ENCODE results near the gene B4GALNT3.

B4GALNT3 gene

DNA sequence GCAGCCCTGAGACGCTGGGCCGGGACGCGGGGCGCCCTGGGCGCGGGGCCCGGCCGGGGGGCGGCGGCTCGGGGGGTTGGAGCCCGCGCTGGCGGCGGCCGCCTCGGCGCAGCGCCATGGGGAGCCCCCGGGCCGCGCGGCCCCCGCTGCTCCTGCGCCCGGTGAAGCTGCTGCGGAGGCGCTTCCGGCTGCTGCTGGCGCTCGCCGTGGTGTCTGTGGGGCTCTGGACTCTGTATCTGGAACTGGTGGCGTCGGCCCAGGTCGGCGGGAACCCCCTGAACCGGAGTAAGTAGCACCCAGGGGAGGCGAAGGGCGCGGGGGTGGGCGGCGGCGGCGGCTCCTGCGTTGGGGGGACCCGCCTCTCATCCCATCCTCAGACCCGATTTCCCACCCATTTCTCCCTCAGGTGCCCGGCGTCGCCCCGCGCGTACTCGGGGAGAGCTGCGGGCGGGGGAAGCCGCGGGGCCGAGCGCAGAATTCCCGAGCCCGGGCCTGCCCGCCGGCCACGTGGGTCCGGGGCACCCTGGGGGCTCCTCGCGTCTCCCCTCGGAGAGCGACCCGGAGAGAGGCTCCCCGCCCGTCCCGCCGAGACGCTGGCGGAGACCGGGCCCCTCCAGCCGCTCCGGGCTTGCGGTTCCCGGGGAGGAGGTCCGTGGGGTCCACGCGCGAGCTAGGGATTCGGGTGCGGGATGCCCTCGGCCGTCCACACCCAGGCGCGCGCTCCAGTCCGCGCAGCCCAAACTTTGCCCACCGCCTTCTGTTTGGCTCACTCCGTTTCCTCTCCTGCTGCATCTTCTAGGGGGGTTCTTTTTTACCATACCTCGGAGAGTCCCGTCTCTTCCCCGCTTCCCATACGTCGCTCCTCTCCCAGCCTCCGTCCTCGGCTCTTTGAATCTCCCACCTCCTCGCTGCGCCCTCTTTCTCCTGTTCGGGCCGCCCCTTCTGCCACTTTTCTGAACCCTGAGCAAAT is 807 bp downstream of the B4GALNT3 start:
- no peaks in the 10 kb centered on the region for H3K36me3 Mint-ChIP-seq (ENCODE audit: low read depth)
- peaks cover 86% of the 10 kb centered on the region for H3K27me3 Mint-ChIP-seq
- intact Hi-C loops (cut with micrococcal nuclease), result no loop called here
- H3K4me1 Mint-ChIP-seq (ENCODE audit: low read depth), result peaks cover 11% of the 10 kb centered on the region
- H3K27ac Mint-ChIP-seq, result no peak overlapping the region
- H3K4me3 Mint-ChIP-seq, result peak overlapping the region; percentile 37
- H3K9me3 Mint-ChIP-seq, result no peaks in the 10 kb centered on the region

DNA sequence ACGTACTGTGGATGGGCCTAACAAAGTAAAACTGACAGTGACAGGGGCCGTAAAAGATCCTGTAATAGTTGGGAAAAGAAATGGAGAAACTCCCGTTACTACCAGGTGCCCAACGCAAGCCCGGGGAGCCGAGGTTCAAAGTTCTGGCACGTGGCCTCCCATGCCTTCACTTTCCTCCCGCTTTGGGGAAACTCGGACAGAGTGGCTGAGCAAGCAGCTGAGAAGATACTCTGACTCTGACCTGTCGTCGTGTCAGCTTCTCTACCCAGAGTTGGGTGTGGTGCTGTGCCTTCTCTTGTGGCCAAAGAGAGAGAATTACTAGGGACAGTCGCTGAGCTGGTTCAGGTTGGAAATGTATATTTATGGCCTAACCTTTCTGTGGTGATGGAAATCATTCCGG is 1.7 kb downstream of the B4GALNT3 start:
- H3K4me3 Mint-ChIP-seq, result no peak overlapping the region
- intact Hi-C loops (cut with micrococcal nuclease), result no loop called here
- no peaks in the 10 kb centered on the region for H3K9me3 Mint-ChIP-seq
- H3K4me1 Mint-ChIP-seq (ENCODE audit: low read depth), result peaks cover 11% of the 10 kb centered on the region
- H3K36me3 Mint-ChIP-seq (ENCODE audit: low read depth), result no peaks in the 10 kb centered on the region
- H3K27me3 Mint-ChIP-seq, result peaks cover 81% of the 10 kb centered on the region
- no peak overlapping the region for H3K27ac Mint-ChIP-seq

GRCh38 chr12:462936-463705 is 3.4 kb downstream of the B4GALNT3 start:
- Mint-ChIP-seq H3K4me1 (ENCODE audit: low read depth) (peaks cover 11% of the 10 kb centered on the region), H3K27me3 (peaks cover 64% of the 10 kb centered on the region), H3K9me3 (no peaks in the 10 kb centered on the region), H3K4me3 (no peak overlapping the region), H3K27ac (no peak overlapping the region), H3K36me3 (ENCODE audit: low read depth) (no peaks in the 10 kb centered on the region)
- intact Hi-C loops (cut with micrococcal nuclease), result no loop called here

GRCh38 chr12:464484-465267 is 4.9 kb downstream of the B4GALNT3 start:
- H3K9me3 Mint-ChIP-seq, result no peaks in the 10 kb centered on the region
- no peaks in the 10 kb centered on the region for H3K36me3 Mint-ChIP-seq (ENCODE audit: low read depth)
- H3K27ac Mint-ChIP-seq, result no peak overlapping the region
- H3K4me3 Mint-ChIP-seq, result no peak overlapping the region
- intact Hi-C loops (cut with micrococcal nuclease), result no loop called here
- peaks cover 58% of the 10 kb centered on the region for H3K27me3 Mint-ChIP-seq
- peaks cover 6% of the 10 kb centered on the region for H3K4me1 Mint-ChIP-seq (ENCODE audit: low read depth)

- Mint-ChIP-seq H3K27ac (no peak overlapping the region), H3K4me1 (ENCODE audit: low read depth) (peaks cover 2% of the 10 kb centered on the region), H3K4me3 (no peak overlapping the region), H3K27me3 (peaks cover 53% of the 10 kb centered on the region), H3K9me3 (no peaks in the 10 kb centered on the region), H3K36me3 (ENCODE audit: low read depth) (no peaks in the 10 kb centered on the region)
- intact Hi-C loops (cut with micrococcal nuclease), result no loop called here
Measured at GRCh38 chr12:466039-466438, 6.3 kb downstream of the B4GALNT3 start.

DNA sequence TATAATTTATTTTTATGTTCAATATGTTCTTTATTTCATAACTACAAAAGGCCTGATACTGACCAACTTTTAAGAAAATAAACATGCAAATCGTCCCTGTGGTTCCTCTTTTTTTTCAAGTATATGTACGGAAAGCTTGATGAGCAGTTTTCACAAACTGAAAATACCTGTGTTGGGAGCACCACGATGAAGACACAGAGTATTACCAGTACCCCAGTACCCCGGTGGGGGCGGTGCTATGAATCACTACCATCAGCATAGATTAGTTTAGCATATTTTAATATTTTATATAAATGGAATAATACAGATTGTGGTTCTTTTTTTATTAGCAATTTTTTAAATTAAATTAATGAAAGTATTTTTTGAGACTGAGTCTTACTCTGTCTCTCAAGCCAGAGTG is 7.0 kb downstream of the B4GALNT3 start:
- intact Hi-C loops (cut with micrococcal nuclease), result no loop called here
- Mint-ChIP-seq H3K4me1 (ENCODE audit: low read depth) (no peaks in the 10 kb centered on the region), H3K36me3 (ENCODE audit: low read depth) (no peaks in the 10 kb centered on the region), H3K9me3 (no peaks in the 10 kb centered on the region), H3K4me3 (no peak overlapping the region), H3K27ac (no peak overlapping the region), H3K27me3 (peaks cover 47% of the 10 kb centered on the region)

- H3K27ac Mint-ChIP-seq, result no peak overlapping the region
- H3K36me3 Mint-ChIP-seq (ENCODE audit: low read depth), result no peaks in the 10 kb centered on the region
- intact Hi-C loops (cut with micrococcal nuclease), result no loop called here
- peaks cover 41% of the 10 kb centered on the region for H3K27me3 Mint-ChIP-seq
- no peaks in the 10 kb centered on the region for H3K9me3 Mint-ChIP-seq
- H3K4me3 Mint-ChIP-seq, result no peak overlapping the region
- no peaks in the 10 kb centered on the region for H3K4me1 Mint-ChIP-seq (ENCODE audit: low read depth)
Measured at GRCh38 chr12:467591-467990, 7.9 kb downstream of the B4GALNT3 start.

DNA sequence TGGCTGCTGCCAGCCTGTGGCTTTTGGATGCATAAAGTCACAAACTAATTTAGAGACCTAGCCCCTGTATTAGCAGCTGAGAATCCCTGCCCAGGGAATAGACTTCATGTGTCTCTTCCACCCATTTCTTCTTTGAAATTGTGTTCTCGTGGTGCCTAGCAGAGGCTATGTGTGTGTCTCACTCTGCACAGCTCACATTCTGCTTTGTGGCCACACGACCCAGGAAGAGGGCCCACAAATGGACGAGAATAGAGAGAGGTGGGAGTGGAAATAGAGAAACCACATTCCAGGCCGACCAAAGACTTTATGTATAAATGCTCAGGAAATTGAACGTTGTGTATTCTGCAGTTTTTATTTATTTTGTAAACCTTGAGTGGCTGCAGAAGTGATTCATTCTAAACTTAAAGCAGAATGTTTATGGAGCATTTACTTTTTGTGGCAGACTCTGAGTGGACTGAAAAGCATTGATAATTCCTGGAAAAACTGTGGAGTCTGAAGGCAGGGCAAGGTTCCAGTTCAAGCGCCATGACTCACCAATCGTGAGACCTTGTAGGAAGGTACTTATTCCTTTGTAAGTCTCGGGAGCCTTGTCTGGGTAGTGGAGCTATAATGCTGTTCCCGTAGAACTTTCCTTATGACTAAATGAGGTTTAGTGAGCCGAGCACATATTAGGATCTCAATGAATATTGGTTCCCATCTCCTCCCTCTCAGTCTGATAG is 9.1 kb downstream of the B4GALNT3 start:
- Mint-ChIP-seq H3K9me3 (no peaks in the 10 kb centered on the region), H3K36me3 (ENCODE audit: low read depth) (no peaks in the 10 kb centered on the region), H3K27me3 (peaks cover 40% of the 10 kb centered on the region), H3K4me1 (ENCODE audit: low read depth) (no peaks in the 10 kb centered on the region), H3K27ac (no peak overlapping the region), H3K4me3 (no peak overlapping the region)
- intact Hi-C loops (cut with micrococcal nuclease), result no loop called here

DNA sequence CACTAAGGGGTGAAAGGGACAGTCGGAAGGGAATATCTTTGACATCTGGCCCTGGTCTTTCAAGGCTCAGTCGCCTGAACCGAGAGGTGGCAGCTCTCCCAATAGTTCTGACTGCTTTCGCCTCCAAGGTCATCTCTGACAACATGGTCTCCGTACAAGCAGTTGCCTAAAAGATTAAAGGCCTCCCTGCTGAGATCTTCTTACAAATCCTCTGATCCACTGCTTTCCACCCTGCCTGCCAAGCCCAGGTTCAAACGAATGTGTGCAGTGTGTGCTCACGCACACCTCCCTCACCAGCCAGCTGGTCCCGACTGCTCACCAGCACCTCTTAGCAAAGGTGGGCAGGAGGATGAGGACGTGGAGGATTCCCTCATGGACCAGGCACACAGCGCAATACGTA is 10.4 kb downstream of the B4GALNT3 start:
- intact Hi-C loops (cut with micrococcal nuclease), result no loop called here
- Mint-ChIP-seq H3K4me3 (no peak overlapping the region), H3K27me3 (peaks cover 36% of the 10 kb centered on the region), H3K27ac (no peak overlapping the region), H3K36me3 (ENCODE audit: low read depth) (no peaks in the 10 kb centered on the region), H3K9me3 (no peaks in the 10 kb centered on the region), H3K4me1 (ENCODE audit: low read depth) (no peaks in the 10 kb centered on the region)

DNA sequence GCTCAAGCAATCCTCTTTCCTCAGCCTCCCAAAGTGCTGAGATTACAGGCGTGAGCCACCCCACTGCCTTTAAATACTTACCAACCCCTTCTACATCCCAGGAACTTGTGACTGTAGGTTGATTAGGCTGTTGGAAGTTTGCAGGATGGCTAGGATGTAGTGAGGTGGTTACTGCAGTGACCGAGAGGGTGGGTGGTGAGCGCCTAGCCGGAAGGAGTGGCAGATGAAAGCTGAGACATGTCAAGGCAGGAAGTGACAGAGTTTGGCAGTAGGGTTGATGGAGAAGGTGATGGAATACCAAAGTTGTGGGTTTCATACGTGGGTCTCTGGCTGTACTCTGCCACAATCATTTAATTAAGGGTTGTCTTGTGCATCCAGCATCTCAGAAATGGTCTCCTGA is 13.5 kb downstream of the B4GALNT3 start:
- intact Hi-C loops (cut with micrococcal nuclease), result no loop called here
- H3K36me3 Mint-ChIP-seq (ENCODE audit: low read depth), result no peaks in the 10 kb centered on the region
- peaks cover 46% of the 10 kb centered on the region for H3K27me3 Mint-ChIP-seq
- H3K4me1 Mint-ChIP-seq (ENCODE audit: low read depth), result no peaks in the 10 kb centered on the region
- no peak overlapping the region for H3K27ac Mint-ChIP-seq
- H3K4me3 Mint-ChIP-seq, result no peak overlapping the region
- no peaks in the 10 kb centered on the region for H3K9me3 Mint-ChIP-seq

DNA sequence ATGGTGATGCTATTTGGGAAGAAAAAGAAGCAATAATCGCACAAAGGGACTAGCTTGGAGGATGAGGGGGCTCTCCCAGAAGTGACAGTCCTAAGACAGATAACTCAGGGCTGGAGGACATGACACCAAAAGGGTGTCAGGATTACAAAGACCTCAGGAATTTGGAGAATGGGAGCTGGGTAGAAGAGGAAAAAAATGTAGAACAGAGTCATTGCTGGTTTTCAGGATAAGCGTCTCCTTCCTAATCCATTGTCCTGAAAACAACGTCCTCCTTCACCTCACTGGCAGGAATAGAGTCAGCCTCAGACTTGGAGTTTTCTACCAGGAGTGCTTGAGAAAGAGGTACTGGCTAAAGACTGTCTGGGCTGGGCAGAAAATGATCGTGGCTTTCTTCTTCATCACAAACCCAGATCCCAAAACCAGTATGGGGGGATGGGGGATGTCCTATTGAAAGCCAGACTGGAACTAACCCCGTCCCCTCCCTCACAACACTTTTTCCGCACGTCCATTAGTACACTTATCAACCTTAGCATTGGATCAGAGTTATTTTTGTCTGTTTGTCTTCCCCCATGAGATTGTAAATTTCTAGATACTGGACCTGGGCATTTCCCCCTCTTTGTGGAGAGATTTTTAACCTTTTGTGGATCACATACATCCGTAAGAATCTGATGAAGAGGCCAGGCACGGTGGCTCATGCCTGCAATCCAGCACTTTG is 14.3 kb downstream of the B4GALNT3 start:
- Mint-ChIP-seq H3K4me3 (no peak overlapping the region), H3K4me1 (ENCODE audit: low read depth) (no peaks in the 10 kb centered on the region), H3K9me3 (no peaks in the 10 kb centered on the region), H3K36me3 (ENCODE audit: low read depth) (no peaks in the 10 kb centered on the region), H3K27me3 (peaks cover 40% of the 10 kb centered on the region), H3K27ac (no peak overlapping the region)
- intact Hi-C loops (cut with micrococcal nuclease), result no loop called here

- intact Hi-C loops (cut with micrococcal nuclease), result no loop called here
- Mint-ChIP-seq H3K9me3 (no peaks in the 10 kb centered on the region), H3K36me3 (ENCODE audit: low read depth) (no peaks in the 10 kb centered on the region), H3K4me3 (no peak overlapping the region), H3K4me1 (ENCODE audit: low read depth) (no peaks in the 10 kb centered on the region), H3K27me3 (peaks cover 38% of the 10 kb centered on the region), H3K27ac (no peak overlapping the region)
Measured at GRCh38 chr12:475286-475685, 15.5 kb downstream of the B4GALNT3 start.

- H3K27me3 Mint-ChIP-seq, result peaks cover 31% of the 10 kb centered on the region
- no peak overlapping the region for H3K4me3 Mint-ChIP-seq
- H3K27ac Mint-ChIP-seq, result no peak overlapping the region
- no peaks in the 10 kb centered on the region for H3K36me3 Mint-ChIP-seq (ENCODE audit: low read depth)
- intact Hi-C loops (cut with micrococcal nuclease), result no loop called here
- no peaks in the 10 kb centered on the region for H3K9me3 Mint-ChIP-seq
- no peaks in the 10 kb centered on the region for H3K4me1 Mint-ChIP-seq (ENCODE audit: low read depth)
Measured at GRCh38 chr12:479161-479560, 19.4 kb downstream of the B4GALNT3 start.

Measured in dendritic cell treated with granulocyte-macrophage colony-stimulating factor and Interleukin-4, amounts not matched to agents 40 ng/mL and 50 ng/mL, for 4 days (primary cell).